ENCODE data around the gene EMP3.

GRCh38 chr19:48379058-48379457 is 53.7 kb downstream of the EMP3 start:
- TF ChIP-seq POLR2A (IDR thresholded peaks at IDR 0.05), result no peak
- TF ChIP-seq, protein P1, sequence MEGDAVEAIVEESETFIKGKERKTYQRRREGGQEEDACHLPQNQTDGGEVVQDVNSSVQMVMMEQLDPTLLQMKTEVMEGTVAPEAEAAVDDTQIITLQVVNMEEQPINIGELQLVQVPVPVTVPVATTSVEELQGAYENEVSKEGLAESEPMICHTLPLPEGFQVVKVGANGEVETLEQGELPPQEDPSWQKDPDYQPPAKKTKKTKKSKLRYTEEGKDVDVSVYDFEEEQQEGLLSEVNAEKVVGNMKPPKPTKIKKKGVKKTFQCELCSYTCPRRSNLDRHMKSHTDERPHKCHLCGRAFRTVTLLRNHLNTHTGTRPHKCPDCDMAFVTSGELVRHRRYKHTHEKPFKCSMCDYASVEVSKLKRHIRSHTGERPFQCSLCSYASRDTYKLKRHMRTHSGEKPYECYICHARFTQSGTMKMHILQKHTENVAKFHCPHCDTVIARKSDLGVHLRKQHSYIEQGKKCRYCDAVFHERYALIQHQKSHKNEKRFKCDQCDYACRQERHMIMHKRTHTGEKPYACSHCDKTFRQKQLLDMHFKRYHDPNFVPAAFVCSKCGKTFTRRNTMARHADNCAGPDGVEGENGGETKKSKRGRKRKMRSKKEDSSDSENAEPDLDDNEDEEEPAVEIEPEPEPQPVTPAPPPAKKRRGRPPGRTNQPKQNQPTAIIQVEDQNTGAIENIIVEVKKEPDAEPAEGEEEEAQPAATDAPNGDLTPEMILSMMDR (IDR thresholded peaks at IDR 0.05), result no peak

Data from upper lobe of left lung (tissue), 4 donors.